PC-9 (cell line): ENCODE data around the gene TRIML2.

Experiments
- EZH2 ChIP-seq: fragments of 200-600 bp; sonication (generic); IDR thresholded peaks from 2 replicates; pipeline ENCODE4 v1.8.0; 2017; ENCODE audit warnings: antibody characterized with exemption, low read depth
- TF ChIP-seq, protein P1 (sequence below): fragments of 200-600 bp; sonication (generic); conservative IDR thresholded peaks from 2 replicates; pipeline ENCODE4 v1.6.1; 2017; ENCODE audit warnings: mixed run types, antibody characterized with exemption, mild to moderate bottlenecking, moderate library complexity

DNA sequence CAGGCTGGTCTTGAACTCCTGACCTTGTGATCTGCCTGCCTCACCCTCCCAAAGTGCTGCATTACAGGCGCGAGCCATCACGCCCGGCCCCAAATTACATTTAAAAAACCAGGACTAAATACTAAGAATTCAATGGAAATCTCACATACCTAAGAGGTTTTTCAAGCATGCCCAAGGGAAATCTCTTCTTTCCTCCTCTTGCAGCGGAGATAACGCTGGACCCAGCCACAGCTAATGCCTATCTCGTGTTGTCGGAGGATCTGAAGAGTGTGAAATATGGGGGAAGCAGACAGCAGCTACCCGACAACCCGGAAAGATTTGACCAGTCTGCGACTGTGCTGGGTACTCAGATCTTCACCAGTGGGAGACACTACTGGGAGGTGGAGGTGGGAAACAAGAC, 37.2 kb upstream of the TRIML2 start:
- TF ChIP-seq, protein P1, sequence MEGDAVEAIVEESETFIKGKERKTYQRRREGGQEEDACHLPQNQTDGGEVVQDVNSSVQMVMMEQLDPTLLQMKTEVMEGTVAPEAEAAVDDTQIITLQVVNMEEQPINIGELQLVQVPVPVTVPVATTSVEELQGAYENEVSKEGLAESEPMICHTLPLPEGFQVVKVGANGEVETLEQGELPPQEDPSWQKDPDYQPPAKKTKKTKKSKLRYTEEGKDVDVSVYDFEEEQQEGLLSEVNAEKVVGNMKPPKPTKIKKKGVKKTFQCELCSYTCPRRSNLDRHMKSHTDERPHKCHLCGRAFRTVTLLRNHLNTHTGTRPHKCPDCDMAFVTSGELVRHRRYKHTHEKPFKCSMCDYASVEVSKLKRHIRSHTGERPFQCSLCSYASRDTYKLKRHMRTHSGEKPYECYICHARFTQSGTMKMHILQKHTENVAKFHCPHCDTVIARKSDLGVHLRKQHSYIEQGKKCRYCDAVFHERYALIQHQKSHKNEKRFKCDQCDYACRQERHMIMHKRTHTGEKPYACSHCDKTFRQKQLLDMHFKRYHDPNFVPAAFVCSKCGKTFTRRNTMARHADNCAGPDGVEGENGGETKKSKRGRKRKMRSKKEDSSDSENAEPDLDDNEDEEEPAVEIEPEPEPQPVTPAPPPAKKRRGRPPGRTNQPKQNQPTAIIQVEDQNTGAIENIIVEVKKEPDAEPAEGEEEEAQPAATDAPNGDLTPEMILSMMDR: no peak
- TF ChIP-seq EZH2: no peak
